T-helper 17 cell (primary cell): Measurements from ENCODE around the gene TTC34. TPM values are rescaled to one million over a fixed set of nuclear protein-coding genes. Genes with fewer than 3 reads are reported as not detected.

Experiments used
- ATAC-seq: fragments of 150-1000 bp; cut with Tn5 transposase; 2 replicates; pipeline ENCODE4 v1.10.0; 2021; ENCODE audit warnings: mild to moderate bottlenecking, moderate library complexity
- DNase-seq, 3 donors: peaks; one replicate each; pipeline versions ENCODE4 v3.0.0 to v3.0.0-alpha.2; 2020 to 2021
- H3K9me3 ChIP-seq: one replicate; pipeline ENCODE4 v1.7.0; 2013; ENCODE audit warnings: low read length, mild to moderate bottlenecking; ENCODE audit not compliant: control insufficient read depth, poor library complexity, severe bottlenecking
- H3K27ac Mint-ChIP-seq: one replicate; pipeline ENCODE4 v1.8.0; 2022; ENCODE audit warnings: mild to moderate bottlenecking, moderate library complexity, mixed read lengths
- H3K27me3 Mint-ChIP-seq: one replicate; pipeline ENCODE4 v1.8.0; 2022; ENCODE audit warnings: mixed read lengths
- H3K36me3 Mint-ChIP-seq: one replicate; pipeline ENCODE4 v1.8.0; 2022; ENCODE audit warnings: low read depth, mixed read lengths
- H3K4me1 Mint-ChIP-seq: one replicate; pipeline ENCODE4 v1.8.0; 2022; ENCODE audit warnings: mild to moderate bottlenecking, mixed read lengths
- H3K4me3 Mint-ChIP-seq: one replicate; pipeline ENCODE4 v1.8.0; 2022; ENCODE audit warnings: mild to moderate bottlenecking, moderate library complexity, mixed read lengths
- total RNA-seq, 4 donors: library from RNA in 2 of 4; stranded (reverse) in 2 of 4; gene quantifications; one replicate each; pipeline ENCODE4 v1.2.3 and lab custom pipeline; 2022 to 2026

Gene TTC34
- total RNA-seq, 2 donors from 2014 or later: 0.94 to 1.1 TPM

- DNase-seq (no peak), ATAC-seq (no peak)
- Mint-ChIP-seq H3K36me3 (no peaks in the 10 kb centered on the region), H3K27me3 (peaks cover 19% of the 10 kb centered on the region), H3K27ac (no peak overlapping the region), H3K4me1 (peaks cover 3% of the 10 kb centered on the region), H3K4me3 (no peak overlapping the region)
- no peaks in the 10 kb centered on the region for H3K9me3 ChIP-seq
These were observed 203.1 kb downstream of the TTC34 start for GRCh38 chr1:2598329-2598931.

- H3K4me1 Mint-ChIP-seq: peaks cover 4% of the 10 kb centered on the region
- H3K9me3 ChIP-seq: no peaks in the 10 kb centered on the region
- H3K27me3 Mint-ChIP-seq: peaks cover 16% of the 10 kb centered on the region
- DNase-seq (no peak), ATAC-seq (no peak)
- H3K27ac Mint-ChIP-seq: no peak overlapping the region
- no peaks in the 10 kb centered on the region for H3K36me3 Mint-ChIP-seq
- H3K4me3 Mint-ChIP-seq: no peak overlapping the region
These were observed 203.8 kb downstream of the TTC34 start for GRCh38 chr1:2597441-2598328.

GRCh38 chr1:2596530-2597333, 204.8 kb downstream of the TTC34 start:
- no peak overlapping the region for H3K4me3 Mint-ChIP-seq
- H3K27ac Mint-ChIP-seq: no peak overlapping the region
- H3K4me1 Mint-ChIP-seq: peaks cover 5% of the 10 kb centered on the region
- ATAC-seq (no peak), DNase-seq (no peak)
- H3K36me3 Mint-ChIP-seq: no peaks in the 10 kb centered on the region
- H3K9me3 ChIP-seq: no peaks in the 10 kb centered on the region
- peaks cover 6% of the 10 kb centered on the region for H3K27me3 Mint-ChIP-seq

DNA sequence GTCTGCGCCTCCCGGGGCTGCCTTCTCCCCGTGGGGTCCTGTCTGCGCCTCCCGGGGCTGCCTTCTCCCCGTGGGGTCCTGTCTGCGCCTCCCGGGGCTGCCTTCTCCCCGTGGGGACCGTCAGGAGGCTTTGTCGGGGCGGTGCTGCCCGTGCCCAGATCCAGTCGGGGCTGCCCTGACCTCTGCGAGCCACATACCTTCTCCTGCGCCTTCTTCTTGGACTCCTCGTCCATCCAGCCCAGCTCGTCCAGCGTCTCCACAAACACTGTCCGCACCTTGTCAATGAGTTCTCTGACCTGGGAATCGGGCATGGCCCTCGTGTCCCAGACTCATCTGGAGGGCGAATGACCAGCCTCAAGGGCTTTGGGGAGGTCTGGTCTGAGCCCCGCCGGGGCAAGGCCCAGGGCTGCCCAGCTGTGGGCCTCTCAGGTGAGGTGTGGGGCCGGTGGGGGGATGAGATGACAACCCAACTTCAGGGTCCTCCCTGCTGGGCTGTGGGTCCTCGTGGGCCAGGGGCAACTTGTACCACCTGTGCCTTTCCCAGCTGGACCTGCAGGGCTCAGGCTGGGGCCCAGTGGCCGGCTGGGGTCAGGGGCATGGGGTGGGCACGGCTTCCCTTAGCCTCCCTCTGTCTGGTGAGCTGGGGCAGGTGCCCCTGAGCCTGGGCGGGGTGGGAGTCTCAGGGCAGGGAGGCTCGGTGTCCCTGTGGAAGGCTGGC, 205.5 kb downstream of the TTC34 start:
- H3K4me3 Mint-ChIP-seq: no peak overlapping the region
- peaks cover 6% of the 10 kb centered on the region for H3K4me1 Mint-ChIP-seq
- ATAC-seq: no peak
- no peaks in the 10 kb centered on the region for H3K27me3 Mint-ChIP-seq
- H3K36me3 Mint-ChIP-seq: no peaks in the 10 kb centered on the region
- no peak overlapping the region for H3K27ac Mint-ChIP-seq
- no peaks in the 10 kb centered on the region for H3K9me3 ChIP-seq
- no peak for DNase-seq

DNA sequence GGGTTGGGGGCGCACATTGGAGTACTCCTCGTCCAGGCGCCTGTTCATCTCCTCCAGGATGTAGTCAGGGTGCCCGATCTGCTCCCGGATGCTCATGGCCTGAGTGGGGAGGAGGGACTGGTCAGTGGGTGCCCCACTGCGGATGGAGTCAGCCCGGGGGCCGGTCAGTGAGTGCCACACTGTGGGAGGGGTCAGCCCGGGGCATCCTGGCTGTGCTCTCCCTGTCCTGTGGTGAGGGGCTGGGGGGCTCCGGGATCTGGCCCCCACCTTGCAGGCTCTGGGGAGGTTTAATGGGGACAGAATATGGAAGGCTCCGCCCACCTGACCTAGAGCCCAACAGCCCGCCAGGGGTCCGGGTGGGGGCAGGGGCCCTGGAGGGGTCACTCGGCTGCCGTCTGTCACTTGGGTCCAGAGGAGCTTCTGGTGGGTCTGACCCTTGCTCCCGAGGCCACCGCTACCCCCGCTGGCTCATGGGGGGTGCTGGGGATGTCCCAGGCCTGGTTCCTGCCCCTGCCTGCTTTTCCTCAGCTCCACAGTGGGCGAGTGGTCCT, 206.2 kb downstream of the TTC34 start:
- H3K36me3 Mint-ChIP-seq: no peaks in the 10 kb centered on the region
- H3K27me3 Mint-ChIP-seq: no peaks in the 10 kb centered on the region
- ATAC-seq: no peak
- no peak overlapping the region for H3K27ac Mint-ChIP-seq
- no peak overlapping the region for H3K4me3 Mint-ChIP-seq
- no peaks in the 10 kb centered on the region for H3K9me3 ChIP-seq
- H3K4me1 Mint-ChIP-seq: peaks cover 6% of the 10 kb centered on the region
- peak in 1 of 3 donors; percentile 8 for DNase-seq

- DNase-seq (no peak), ATAC-seq (no peak)
- Mint-ChIP-seq H3K36me3 (no peaks in the 10 kb centered on the region), H3K27me3 (no peaks in the 10 kb centered on the region), H3K4me3 (no peak overlapping the region), H3K27ac (no peak overlapping the region), H3K4me1 (peaks cover 6% of the 10 kb centered on the region)
- no peaks in the 10 kb centered on the region for H3K9me3 ChIP-seq
These were observed 206.8 kb downstream of the TTC34 start for GRCh38 chr1:2594641-2595131.

- Mint-ChIP-seq H3K27me3 (no peaks in the 10 kb centered on the region), H3K36me3 (no peaks in the 10 kb centered on the region), H3K4me3 (no peak overlapping the region), H3K27ac (no peak overlapping the region), H3K4me1 (peaks cover 6% of the 10 kb centered on the region)
- no peaks in the 10 kb centered on the region for H3K9me3 ChIP-seq
- ATAC-seq (no peak), DNase-seq (no peak)
These were observed 207.4 kb downstream of the TTC34 start for GRCh38 chr1:2594001-2594640.

DNA sequence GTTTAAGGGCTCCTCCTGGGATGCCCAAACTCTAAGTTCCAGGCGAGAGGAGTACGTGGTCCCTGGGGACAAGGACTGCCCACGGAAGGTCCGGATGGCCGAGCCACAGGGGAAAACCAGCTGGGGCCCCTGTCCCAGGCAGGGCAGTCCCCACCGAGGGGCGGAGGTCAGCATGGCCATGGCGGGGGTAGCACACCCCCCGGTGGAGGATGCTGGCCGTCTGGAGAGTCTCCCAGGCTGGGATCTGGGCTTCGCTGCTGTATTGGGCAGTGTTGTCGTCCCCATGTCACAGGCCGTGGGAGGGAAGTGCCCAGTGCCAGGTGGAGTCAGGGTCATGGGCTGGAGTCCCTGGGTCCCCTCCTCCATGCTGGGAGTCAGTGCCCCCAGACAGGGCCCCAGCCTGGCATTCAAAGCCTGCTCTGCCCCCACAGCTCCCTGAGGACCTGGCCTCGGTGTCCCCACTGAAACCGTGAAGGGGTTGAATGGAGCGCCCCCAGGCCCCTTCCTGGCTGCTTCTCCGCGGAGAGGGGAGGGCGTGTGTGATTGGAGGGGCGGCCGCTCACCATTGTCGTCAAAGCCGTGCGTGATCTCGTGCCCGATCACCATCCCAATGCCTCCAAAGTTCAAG, 208.1 kb downstream of the TTC34 start:
- H3K9me3 ChIP-seq: no peaks in the 10 kb centered on the region
- H3K27ac Mint-ChIP-seq: no peak overlapping the region
- no peak for ATAC-seq
- H3K4me1 Mint-ChIP-seq: peaks cover 6% of the 10 kb centered on the region
- no peak overlapping the region for H3K4me3 Mint-ChIP-seq
- DNase-seq: peak in 1 of 3 donors; percentile 3
- H3K27me3 Mint-ChIP-seq: no peaks in the 10 kb centered on the region
- H3K36me3 Mint-ChIP-seq: no peaks in the 10 kb centered on the region

GRCh38 chr1:2592672-2593071, 208.8 kb downstream of the TTC34 start:
- peaks cover 6% of the 10 kb centered on the region for H3K4me1 Mint-ChIP-seq
- no peak overlapping the region for H3K27ac Mint-ChIP-seq
- no peaks in the 10 kb centered on the region for H3K27me3 Mint-ChIP-seq
- peak overlapping the region; percentile 25 for H3K4me3 Mint-ChIP-seq
- H3K36me3 Mint-ChIP-seq: no peaks in the 10 kb centered on the region
- ATAC-seq (no peak), DNase-seq (no peak)
- no peaks in the 10 kb centered on the region for H3K9me3 ChIP-seq

DNA sequence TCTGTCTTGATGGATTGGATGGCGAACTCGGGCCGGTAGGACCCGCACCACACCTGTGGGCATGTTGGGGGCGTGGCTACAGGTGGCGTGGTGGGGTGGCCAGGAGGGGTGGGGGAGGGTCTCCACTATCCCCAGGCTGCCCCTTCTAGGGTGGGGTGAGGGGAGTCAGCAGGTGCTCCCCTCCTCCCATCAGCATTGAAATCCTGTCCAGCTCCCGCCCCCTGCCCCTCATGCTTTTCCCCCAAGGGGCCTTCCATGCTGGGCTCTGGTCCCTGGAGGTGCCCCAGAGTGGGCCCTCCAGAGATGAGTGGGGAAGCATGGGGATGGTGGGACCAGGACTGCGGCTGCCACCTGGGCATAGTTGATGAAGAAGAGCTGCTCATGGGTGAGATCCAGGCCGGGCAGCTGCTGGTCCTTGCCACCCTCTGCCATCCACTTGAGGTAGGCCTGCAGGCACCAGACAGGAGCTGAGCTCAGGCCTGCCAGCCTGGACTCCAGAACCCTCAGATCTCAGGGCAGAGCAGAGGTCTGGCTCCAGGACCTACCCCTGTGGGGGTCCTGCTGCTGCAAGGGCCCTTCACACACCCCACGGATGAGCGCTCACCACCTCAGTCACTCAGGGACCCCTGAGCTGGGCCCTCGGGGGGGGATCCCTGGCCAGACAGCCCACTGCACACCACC, 209.8 kb downstream of the TTC34 start:
- no peaks in the 10 kb centered on the region for H3K27me3 Mint-ChIP-seq
- no peaks in the 10 kb centered on the region for H3K36me3 Mint-ChIP-seq
- peaks cover 10% of the 10 kb centered on the region for H3K4me1 Mint-ChIP-seq
- H3K4me3 Mint-ChIP-seq: no peak overlapping the region
- no peaks in the 10 kb centered on the region for H3K9me3 ChIP-seq
- ATAC-seq (no peak), DNase-seq (peak in 1 of 3 donors; percentile 3)
- no peak overlapping the region for H3K27ac Mint-ChIP-seq

DNA sequence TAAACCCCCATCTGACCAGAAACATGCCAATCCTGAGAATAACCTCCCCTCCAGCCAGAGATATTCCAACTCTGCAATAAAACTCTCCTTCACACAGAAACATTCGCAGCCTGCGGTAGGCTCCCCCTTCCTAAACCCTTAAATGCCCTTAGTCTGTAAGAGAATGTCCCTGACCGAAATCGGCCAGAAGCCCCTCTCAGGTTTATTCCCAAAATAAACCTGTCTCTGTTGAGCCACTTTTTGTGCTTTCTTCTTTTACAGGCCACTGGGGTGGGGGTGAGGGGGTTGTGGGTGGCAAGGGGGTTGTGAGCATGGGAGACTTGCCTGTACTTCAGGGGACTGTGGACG, 210.3 kb downstream of the TTC34 start:
- DNase-seq: no peak
- Mint-ChIP-seq H3K4me3 (no peak overlapping the region), H3K36me3 (peaks cover 2% of the 10 kb centered on the region), H3K27ac (no peak overlapping the region), H3K27me3 (no peaks in the 10 kb centered on the region), H3K4me1 (peaks cover 12% of the 10 kb centered on the region)
- no peaks in the 10 kb centered on the region for H3K9me3 ChIP-seq
- no peak for ATAC-seq
